ENCODE measurements around the gene BLOC1S6.

Gene BLOC1S6, protein sequence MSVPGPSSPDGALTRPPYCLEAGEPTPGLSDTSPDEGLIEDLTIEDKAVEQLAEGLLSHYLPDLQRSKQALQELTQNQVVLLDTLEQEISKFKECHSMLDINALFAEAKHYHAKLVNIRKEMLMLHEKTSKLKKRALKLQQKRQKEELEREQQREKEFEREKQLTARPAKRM

DNA sequence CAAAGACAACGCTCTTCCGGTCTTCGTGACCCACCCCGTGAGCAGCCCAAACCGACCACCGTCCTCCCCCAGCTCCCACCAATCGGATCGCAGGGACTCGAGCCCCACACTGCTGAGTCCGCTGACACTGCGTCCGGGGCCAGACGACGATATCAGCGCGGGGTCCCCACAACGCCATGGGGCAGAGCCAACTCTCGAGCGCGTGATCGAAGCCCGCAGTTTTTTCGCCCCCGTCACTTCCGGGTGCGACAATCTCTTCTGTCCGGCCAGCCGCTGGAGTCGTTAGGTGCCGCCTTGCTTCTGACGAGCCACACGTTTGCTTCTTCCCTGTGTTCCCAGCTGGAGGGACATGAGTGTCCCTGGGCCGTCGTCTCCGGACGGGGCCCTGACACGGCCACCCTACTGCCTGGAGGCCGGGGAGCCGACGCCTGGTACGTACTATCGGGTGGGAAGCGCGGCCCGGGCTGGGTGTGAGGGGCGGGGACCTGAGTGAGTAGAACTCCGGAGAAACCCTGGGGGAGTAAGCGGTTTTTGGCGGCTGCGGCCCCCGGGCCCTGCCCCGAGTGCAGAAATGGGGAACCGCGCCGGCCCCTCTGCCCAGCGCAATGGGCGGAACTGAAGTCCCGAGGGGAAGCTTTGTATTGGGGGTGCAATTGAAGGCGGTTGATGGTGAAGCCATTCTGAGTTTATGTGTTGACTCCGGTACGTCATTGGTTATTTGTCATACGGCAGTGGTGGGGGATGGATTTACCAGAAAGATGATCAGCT lies at the start of gene BLOC1S6:
Gene BLOC1S6, plus strand, starts transcription at position 285 of the 768 bp plus-strand sequence. Its CDS starts 65 bp downstream, at position 350.
- peak; percentile 85 for DNase-seq (ENCODE audit: low spot score)

DNA sequence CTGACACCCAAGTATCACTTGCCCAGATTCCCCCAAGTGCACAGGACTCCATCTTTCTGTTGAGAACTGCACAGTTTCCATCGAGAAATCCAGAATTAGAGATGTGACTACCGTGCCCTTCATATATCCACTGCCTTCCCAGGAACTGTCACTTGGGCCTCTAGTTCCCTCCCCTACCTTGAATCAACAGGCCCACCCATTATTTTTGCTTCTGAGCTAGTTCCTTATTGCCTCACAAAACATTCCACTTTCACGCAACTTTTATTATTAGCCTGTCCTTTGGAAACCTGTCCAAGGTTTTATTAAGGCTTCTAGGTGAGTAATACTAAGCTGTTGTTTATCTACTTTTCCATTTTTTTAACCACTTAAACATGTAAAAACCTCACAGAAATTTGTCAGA lies 47.5 kb upstream of the BLOC1S6 start:
- DNase-seq (ENCODE audit: low spot score) = no peak

DNA sequence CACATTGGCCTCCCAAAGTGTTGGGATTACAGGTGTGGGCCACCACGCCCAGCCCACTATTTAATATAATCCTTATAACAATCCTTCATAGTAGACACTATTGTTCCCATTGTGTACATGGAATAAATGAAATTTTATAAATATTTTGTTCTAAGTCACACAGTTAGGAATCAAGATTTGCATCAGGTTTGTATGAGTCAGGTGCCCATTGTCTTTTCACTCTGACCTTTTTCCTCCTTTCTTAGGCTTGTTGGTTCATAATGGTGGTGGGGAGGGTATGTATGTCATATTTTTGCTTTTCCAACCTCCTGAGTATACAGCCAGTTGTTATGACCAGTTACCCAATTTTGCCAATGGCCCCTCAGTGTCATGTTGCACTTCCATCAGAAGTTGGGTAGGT lies 46.6 kb upstream of the BLOC1S6 start:
- no peak for DNase-seq (ENCODE audit: low spot score)

DNA sequence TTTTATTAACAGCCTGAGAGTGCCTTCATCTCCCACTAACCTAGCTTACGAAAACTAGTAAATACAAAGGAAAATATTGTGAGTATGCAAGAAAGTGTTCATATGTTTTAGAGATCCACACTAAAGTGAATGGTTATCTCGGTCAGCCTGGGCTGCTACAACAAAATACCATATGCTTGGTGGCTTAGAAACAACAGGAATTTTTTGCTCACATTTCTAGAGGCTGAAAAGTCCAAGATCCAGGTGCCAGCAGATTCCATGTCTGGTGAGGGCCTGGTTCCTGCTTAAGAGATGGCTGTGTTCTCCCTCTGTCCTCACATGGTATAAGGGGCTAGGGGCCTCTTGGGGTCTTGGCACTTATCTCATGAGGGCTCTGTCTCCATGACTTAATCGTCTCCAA lies 44.1 kb upstream of the BLOC1S6 start:
- DNase-seq (ENCODE audit: low spot score) = no peak

DNA sequence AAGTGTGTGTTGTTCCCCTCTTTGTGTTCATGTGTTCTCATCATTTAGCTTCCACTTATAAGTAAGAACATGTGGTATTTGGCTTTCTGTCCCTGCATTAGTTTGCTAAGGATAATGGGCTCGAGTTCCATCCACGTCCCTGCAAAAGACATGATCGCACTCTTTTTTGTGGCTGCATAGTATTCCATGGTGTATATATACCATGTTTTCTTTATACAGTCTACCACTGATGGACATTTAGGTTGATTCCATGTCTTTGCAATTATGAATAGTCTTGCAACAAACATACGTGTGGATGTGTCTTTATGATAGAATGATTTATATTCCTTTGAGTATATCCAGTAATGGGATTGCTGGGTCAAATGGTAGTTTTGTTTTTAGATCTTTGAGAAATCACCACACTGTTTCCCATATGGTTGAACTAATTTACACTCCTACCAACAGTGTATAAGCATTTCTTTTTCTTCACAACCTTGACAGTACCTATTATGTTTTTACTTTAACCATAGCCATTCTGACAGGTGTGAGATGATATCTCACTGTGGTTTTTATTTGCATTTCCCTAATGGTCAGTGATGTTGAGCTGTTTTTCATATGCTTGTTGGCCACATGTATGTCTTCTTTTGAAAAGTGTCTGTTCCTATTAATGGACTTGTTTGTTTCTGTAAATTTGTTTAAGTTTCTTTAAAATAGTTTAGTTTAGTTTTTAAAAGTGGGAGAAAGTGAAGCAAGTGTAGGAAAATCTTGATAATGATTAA lies 42.7 kb upstream of the BLOC1S6 start:
- DNase-seq (ENCODE audit: low spot score) = no peak

DNA sequence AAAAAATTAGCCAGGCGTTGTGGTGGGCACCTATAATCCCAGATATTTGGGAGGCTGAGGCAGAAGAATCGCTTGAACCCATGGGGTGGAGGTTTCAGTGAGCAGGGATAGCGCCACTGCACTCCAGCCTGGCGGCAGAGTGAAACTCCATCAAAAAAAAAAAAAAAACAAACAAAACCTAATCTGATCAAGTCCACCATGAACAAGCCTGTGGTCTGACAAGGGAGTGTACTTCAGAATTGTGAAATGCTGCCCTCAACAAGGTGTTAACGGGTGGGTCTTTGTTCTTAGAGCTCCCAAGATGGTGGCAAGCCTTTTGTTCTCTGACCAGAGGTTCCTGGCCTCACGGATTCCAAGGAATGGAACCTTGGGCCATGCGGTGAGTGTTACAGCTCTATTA lies 40.4 kb upstream of the BLOC1S6 start:
- no peak for DNase-seq (ENCODE audit: low spot score)

DNA sequence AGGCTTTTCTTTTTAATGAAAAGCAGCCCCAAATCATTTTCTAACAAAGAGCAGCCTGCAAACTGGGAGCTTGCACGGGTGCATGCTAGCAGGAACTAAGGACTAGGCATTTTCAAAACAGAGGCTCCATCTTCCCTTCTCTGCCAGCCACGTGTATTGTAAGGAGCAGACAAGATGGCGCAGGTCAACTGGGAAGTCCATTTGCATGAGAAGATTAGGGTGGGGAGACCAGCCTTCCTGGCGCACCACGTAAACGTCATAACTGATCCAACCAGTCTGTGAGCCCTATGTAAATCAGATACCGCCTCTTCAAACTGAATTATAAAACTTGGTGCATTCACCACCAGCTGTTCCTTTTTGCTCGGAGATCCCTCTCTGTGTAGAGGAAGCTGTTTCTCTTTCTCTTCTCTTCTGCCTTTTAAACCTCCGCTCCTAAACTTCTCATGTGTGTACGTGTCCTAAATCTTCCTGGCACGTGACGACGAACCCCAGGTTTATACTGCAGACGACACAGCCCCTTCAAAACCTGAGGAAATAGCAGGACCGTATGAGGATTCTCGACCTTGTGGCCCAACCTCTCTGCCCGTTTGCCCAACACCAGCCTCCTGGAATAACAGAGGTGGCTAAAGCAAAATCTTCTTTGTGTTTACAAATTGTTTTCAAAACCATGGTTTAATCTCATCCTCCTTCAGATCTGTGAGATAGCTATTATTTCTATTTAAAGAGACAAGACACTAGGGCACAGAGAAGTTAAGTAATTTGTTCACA lies 38.2 kb upstream of the BLOC1S6 start:
- DNase-seq (ENCODE audit: low spot score) = no peak

DNA sequence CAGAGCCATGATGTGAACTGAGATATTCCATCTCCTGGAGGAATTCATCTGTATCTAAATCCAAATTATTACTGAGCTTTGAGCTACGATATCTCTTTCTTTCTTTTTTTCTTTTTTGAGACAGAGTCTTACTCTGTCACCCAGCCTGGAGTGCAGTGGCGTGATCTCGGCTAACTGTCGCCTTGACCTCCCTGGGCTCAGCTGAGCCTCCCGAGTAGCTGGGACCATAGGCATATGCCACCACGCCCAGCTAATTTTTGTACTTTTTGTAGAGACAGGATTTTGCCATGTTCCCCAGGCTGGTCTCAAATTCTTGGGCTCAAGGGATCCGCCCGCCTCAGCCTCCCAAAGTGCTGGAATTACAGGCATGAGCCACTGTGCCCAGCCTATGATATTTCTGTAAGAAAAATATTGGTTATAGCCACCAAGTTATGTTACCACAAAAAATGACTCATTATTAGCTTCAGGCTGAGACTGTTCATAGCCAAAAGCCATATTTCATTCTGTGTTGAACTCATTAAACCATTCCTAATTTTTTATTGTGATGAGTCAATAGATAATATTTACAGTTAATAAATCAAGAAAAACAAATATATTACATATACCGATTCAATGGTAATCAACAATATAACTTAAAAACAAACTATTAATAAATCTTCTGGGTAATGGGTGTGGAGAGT lies 37.5 kb upstream of the BLOC1S6 start:
- no peak for DNase-seq (ENCODE audit: low spot score)

DNA sequence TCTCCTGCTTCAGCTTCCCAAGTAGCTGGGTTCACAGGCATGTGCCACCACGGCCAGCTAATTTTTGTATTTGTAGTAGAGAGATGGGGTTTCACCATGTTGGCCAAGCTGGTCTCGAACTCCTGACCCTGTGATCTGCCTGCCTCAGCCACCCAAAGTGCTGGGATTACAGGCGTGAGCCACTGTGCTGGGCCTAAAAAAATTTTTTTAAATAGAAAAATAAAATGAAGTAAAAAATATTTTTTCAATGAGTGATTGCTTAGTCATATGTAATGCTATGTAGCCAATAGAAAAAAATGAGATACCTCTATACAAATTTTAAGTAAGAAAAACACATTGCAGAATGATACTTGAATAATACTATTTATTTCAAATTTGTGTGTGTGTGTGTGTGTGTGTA lies 36.7 kb upstream of the BLOC1S6 start:
- DNase-seq (ENCODE audit: low spot score) = no peak

DNA sequence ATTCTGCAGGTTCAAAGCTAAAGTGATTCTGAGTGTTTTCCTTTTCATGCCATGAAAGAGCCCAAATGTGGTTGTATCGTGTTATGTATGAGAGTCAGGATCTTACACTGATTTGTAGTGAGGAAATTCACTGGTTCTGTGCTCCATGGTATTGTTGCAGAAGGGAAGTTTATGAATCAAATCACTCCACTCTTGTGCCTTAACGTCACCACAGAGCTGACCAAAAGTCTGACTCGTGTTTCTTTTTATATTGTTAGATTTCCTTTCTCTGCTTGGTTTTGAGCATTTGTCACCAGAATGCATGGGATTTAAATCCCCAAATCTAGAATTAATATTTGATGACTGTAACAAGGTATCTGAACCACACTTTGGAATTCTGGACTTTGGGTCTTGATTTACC lies 35.5 kb upstream of the BLOC1S6 start:
- DNase-seq (ENCODE audit: low spot score) = no peak

DNA sequence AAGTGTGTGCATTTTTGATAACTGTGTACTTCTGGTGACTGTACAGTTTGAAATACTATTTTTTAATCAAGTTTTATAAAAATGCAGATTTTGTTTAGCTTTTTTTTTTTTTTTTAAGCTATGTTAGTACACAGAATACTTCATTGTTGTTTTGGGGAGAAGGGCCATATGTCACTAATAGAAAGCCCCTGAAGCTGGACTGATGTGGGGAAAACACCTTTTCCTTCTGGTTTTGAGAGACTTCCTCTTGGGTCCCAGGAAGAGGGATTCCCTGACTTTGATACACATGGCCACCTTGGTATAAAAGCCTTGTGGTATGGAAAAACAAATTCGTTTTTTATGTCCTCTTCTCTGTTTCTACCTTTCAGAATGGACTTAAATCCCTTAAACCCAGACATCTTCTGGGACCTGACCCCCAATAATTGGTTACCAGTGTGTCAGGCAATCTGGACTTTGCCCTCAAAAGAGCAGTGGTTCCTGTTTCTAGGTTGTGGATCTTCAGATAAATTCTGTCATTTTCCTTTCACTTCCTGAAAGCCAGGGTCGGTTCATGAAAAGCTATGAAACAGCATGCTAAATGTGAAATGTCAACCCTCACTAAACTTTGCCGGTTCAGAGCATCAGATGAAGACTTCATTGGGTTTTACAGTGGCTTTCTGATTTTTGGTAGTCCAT lies 31.1 kb upstream of the BLOC1S6 start:
- no peak for DNase-seq (ENCODE audit: low spot score)

DNA sequence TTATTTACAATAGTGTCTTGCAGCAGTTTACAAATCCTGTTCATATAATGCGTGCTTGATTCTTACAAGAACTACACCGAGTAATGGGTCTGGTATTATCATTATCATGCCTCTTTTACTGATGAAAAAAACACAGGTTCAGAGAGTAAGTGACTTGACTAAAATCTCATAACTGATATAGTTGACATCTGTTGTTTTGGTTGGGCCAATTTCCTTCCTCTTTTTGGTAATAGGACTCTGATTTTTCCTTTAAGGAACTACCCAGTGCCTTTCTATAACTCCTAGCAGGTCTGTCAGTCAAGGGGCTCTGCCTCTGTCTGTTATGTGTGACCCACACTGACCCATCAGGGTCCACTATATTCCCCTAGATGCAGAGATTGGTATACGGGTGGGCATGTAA lies 14.6 kb upstream of the BLOC1S6 start:
- DNase-seq (ENCODE audit: low spot score) = no peak

DNA sequence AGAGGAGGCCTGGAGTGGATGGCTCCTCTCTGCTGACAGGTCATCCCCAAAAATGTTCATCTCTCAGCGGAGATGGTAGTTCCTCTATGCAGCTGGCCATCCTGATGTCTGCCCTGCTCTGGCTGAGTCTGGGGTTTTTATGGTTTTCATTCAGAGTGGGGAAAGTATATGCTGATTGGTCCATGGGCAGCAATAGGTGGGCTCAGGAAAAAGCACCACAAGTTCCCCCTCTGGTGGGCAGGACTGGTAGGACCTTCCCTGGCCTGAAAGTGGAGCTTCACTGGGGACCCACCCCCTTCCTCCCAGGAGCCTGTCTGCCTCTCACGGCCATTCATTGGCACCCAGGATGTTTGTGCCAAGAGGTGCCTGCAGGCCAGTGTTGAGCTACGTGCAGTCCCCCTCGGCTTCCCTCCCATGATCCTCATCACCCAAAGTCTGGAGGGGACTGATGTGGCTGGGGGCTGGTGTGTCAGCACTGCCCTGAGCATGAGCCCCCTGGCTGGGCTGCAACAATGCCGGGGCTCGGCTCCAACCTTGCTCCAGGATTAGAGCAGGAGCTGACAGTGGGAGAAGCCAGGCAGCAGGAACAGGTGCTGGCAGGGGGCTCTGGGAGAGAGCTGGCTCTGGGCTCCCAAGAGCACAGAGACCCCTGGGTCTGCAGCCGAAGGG lies 13.1 kb upstream of the BLOC1S6 start:
- peak; percentile 64 for DNase-seq (ENCODE audit: low spot score)

DNA sequence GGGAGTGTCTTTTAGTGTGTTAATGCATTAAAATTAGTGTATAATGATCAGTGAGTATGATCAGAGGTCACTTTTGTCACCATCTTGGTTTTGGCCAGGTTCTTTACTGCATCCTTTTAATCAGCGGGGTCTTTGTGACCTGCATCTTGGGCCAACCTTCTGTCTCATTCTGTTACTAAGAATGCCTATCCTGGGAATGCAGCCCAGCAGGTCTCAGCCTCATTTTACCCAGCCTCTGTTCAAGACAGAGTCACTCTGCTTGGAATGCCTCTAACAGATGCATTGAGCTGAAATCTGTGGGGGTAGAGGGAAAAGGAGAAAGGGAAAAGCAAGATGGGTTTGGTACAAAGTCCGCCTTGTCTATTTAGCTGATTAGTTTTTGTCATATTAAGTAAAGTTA lies 5.3 kb upstream of the BLOC1S6 start:
- no peak for DNase-seq (ENCODE audit: low spot score)

DNA sequence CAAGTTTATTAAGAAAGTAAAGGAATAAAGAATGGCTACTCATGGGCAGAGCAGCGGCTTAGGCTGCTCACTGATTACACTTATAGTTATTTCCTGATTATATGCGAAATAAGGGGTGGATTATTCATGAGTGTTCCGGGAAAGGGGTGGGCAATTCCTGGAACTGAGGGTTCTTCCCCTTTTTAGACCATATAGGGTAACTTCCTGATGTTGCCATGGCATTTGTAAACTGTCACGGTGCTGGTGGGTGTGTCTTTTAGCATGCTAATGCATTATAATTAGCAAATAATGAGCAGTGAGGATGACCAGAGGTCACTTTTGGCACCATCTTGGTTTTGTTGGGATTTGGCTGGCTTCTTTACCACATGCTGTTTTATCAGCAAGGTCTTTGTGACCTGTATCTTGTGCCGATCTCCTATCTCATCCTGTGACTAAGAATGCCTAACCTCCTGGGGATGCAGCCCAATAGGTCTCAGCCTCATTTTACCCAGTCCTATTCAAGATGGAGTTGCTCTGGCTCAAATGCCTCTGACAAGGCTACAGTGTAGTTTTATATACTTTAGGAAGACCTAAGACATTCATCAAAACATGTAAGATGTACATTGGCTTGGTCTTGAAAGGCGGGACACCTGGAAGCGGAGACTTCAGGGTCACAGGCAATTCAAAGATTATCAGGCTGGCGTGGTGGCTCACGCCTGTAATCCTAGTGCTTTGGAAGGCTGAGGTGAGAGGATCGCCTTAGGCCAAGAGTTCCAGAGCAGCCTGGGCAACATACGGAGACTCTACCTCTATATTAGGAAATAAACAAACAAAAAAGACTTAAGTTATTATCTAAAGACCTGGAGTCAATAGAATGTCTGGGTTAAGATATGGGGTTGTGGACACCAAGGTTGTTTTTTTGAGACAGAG lies 3.2 kb upstream of the BLOC1S6 start:
- DNase-seq (ENCODE audit: low spot score) = no peak

DNA sequence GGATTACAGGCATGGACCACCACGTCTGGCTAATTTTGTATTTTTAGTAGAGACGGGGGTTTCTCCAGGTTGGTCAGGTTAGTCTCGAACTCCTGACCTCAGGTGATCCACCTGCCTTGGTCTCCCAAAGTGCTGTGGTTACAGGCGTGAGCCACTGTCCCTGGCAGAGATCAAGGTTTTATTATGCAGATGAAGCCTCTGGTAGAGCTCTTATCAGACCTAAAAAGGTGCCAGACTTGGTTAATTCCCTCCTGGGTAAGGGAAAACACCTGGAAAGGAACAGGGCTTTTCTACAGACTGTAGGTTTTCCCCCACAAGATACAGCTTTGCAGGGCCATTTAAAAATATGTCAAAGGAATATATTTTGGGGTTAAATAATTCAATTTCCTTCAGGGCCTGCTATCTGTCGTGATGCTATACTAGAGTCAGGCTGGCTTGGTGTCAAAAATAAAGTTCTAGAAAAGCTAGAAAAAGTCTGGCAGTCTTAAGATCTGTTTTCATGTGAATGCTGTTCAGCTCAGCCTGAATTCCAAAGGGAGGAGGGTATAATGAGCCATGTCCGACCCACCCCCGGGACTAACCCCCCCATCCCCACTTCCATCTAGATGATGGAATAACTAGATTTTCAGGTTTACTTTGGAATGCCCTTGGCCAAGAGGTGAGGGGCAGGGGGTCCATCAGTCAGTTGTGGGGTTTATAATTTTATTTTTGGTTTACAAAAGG lies 1.9 kb upstream of the BLOC1S6 start:
- no peak for DNase-seq (ENCODE audit: low spot score)

DNA sequence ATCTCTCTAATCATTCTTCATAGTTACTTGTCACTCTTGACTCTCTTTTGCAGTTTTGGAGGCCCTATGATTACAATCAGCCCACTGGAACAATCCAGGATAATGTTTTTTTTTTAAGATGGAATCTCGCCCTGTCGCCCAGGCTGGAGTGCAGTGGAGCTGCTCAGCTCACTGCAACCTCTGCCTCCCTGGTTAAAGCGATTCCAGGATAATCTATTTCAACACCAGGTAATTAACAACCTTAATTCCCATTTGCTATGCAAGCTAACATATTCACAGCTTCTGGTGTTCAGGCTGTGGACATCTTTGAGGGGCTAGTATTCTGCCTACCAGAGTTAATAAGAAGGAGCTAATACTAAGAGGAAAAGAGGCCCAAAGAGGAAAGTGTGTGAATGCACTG lies 1.1 kb upstream of the BLOC1S6 start:
- no peak for DNase-seq (ENCODE audit: low spot score)

DNA sequence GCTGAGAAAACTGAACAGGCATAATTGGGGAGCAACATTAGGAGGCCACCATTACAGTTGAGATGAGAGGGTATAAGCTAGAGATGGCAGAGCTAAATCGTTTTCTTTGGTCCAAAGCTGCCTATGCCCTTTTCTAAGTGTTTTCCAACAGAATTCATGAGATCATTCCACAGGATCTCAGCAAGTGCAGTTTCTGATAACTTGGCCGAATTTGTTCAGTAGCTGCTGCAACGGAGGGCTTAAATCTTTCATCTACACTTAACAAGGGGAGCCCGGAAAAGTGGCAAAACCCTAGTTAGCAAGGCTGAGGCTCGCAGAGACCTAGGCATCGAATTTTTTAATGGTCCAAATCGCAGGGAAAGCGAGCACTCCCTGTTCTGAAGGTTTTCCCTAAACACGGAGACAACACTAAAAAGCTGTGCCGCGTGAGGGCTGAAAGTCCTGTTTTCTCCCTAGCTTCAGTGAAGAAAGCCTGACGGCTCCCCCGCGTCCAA lies 531 bp upstream of the BLOC1S6 start:
- DNase-seq (ENCODE audit: low spot score) = no peak

DNA sequence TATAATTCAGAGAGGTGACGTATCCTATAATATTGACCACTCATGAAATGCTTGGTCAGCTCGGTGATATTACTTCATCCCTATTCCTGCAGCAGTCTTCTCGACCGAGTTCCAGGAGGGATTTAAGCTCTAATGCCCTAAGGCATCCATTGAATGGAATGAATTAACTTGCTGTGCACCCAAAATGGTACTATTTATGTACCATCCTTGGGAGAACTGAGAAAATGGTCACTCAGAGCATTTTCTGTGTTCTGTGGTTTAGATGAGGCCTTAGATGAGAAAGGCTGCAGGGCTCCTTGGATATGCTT lies 638 bp downstream of the BLOC1S6 start:
- no peak for DNase-seq (ENCODE audit: low spot score)
